IPS DF 4.7 (cell line): ENCODE measurements around the gene ADAMTS16.

ENCODE experiments used
- DNase-seq: peaks from one replicate; pipeline ENCODE4 v3.0.0-alpha.2; 2013; ENCODE audit warnings: low spot score; ENCODE audit errors: extremely low read depth

ADAMTS16 gene

DNA sequence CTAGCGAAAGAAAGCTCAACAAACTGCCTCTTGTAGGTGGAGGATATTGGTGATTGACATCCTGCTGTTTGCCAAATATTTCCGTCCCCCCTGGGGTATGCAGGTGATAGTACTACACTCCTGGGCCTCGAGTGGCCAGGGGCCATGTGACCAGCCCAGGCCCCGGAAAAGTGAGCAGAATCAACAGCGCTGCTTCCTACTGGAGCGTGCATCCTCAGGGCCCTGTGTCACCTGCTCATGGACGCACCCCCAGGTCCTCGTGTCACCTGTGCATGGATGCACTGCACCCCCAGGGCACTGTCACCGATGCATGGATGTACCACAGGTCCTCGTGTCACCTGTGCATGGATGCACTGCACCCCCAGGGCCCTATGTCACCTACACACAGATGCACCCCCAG is 43.8 kb downstream of the ADAMTS16 start:
- DNase-seq = no peak

DNA sequence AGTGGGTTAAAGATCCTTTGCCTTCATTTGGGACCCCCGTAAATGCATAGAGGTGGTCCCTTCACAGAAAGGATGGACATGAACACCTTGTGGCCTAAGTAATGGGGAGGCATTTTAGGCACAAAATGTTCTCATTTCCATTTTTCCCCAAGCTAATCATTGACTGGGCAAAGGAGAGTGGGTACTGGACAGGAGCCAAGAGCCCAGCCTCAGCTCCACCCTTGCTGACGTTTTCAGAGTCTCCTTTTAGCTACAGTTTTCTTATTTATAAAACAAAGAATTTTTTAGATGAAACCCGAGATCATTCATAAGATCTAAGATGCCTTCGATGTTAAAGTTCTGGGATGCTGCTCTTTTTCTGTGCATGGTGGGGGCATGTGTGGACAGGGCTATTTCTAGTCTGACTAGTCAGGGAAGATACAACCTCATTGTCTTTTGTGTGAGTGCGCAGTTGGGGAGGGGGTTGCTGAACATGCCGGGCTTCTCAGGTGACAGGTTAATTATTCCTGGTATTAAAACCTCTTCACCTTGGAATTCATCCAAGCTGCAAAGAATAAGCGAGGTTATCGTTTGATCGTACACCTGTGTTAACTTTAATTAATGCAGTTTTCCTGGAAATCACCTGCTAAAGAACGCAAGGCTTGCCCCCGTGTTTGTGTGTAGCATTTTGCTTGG is 48.4 kb downstream of the ADAMTS16 start:
- no peak for DNase-seq

DNA sequence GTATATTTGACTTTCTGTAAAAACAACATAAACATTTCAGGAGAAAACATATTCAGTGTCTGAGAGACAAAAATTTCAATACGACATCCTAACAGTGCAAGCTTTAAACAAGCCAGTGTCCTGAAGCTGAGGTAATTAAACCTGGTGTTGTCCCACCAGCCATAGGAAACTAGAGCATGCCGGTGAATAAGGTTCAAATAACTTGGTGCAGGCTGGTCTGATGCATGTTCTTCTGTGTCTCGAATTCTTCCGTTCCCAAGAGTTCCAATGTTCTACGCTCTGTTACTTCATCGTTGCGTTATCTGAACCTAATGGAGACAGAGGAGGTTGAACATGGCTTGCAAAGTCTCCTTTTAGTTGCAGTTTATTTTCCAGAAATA is 48.9 kb downstream of the ADAMTS16 start:
- DNase-seq = no peak

DNA sequence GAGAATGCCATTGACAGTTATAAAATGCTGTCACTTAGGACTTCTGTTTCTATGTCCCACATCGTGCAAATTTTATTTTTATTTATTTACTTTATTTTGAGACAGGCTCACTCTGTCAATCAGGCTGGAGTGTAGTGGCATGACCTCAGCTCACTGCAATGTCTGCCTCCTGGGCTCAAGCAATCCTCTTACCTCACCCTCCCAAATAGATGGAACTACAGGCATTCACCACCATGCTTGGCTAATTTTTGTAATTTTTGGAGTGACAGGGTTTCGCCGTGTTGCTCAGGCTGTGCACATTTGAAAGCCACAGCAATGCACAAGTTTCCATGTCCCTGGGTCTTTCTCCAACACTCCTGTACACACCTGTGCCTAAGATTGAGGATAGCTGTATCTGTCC is 51.8 kb downstream of the ADAMTS16 start:
- DNase-seq = no peak

DNA sequence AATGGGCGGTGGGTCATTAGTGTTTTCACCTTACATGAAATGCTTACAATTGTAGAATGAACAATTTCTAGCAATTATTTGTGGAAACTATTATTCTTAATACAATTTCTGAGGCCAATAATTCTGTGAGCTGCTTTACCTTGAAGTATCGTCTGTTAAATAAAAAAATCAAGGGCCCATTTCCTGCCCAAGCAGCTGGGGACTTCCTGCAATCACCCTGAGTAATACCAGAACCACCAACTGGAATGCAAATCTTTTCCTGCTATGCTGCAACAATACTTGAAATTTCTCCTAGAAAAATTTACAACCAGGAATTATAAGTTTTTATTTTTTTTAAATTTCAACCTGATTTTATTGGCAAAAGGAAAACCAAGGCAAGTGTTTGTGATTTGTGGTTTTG is 52.6 kb downstream of the ADAMTS16 start:
- no peak for DNase-seq

DNA sequence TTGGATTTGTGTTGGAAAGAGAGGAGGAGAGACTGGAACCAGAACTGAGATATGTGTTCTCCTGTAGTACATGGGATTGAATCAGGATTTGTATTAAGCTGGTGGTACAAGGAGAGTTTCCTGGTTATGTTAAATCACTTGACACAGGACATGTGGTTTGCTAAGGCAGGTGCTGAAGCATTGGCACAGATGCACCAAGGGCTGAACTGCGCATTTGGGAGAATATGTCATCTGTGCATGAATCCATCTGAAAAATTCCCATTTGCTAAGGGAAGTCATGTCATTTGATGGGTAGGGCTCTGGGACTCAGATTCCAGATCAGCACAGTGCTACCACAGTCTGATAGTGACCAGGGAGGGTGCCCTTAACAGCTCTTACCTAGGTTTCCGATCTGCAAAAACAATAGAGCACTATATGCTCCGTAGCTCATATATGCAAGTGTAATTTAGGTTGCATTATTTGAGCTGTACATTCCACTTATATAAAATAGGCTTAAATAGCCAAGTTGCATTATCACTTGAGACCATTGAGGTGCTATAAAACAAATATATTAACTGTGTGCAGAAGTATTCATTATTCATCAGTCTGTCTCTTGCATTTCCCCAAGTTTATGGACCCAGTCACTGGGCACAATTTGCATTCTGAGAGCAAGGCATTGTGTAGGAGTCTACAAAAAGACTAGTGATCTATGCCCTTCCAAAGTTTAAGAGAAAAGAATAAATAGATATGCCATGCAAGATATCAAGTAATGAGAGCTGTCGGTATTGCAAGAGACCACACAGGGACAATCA is 55.2 kb downstream of the ADAMTS16 start:
- no peak for DNase-seq

DNA sequence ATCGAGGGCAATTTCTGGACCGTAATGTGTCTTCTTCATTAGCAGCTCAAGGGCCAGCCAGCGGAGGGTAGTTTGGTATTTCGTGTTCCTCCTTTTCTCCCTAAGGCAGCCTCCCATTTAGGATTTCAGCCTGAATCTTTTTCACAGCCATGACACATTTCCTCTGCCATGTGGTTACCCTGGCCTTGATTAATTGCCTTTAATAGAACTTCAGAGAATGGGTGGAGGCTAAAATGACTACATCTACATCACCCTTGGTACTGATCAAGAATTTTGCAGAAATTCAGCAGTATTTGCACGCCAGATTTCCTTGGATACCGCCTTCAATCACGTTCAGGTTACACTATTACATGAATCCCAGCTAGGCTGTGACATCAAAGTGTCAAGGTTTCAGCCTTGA is 58.0 kb downstream of the ADAMTS16 start:
- DNase-seq = no peak

DNA sequence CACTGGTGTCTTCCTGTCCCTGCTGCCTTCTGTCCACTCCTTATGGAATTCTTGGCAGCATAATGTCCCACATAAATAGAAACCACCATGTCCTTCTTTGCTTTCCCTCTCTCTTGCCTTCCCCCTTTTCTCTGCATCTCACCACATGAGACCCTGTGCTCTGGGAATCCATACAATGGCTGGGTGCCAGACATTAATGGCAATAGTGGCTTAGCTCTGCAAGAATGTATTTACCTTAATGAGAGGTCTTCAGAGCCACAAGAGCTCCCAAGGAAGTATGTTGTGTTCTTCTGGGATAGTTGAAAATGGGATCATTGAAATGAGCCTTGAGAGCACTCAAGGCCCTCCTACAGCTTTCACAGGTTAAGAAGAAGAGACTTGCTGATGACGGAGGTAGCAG is 58.7 kb downstream of the ADAMTS16 start:
- no peak for DNase-seq

DNA sequence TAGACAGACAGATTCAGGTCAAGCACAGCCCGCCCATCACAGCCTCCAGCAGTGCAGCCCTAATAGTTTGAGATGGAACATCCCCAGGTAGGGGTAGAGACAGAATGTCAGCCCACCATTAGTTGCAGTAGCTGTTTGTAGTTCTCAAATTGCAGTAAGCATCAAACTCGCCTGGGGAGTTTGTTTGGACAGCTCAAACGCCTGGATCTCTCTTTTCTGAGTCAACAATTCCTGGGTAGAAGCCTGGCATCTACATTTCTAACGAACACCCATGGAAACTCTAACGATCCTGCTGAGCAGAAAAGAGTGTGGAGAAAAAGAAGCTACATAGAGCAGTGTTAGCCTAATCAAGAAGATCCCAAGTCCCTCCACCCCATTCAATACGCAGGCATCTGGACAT is 59.4 kb downstream of the ADAMTS16 start:
- no peak for DNase-seq

DNA sequence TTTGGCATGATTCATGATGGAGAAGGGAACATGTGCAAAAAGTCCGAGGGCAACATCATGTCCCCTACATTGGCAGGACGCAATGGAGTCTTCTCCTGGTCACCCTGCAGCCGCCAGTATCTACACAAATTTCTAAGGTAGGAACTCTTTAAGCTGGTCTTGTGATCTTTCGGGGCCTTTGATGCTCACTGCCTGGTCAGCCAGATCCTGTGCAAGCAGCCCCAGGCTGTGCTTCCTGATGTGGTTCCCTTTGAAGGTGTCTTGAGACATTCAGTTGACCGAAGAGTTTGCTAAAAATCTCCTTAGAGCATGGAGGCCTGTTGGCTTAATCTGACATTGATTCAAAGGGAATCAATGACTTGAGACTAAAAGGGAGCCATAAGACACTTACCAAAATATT is 60.0 kb downstream of the ADAMTS16 start:
- no peak for DNase-seq

DNA sequence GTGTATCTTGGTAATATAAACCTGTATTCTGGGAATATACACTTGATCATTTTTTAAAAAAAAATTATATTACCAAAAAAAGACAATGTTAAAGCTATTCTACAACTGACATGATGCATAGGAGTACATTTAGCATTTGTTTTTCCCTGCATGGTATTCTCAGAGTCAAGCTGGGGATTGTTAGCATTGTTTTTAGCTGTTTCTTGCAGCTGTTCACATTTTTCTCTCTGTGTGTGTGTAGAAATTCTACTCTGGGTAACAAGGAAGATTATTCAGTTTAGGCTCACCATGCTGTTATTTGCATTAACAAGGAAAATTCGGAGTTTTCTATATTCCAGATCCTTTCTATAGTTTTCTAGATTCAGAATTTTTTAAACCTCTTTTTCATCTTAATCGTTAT is 62.2 kb downstream of the ADAMTS16 start:
- DNase-seq = no peak

DNA sequence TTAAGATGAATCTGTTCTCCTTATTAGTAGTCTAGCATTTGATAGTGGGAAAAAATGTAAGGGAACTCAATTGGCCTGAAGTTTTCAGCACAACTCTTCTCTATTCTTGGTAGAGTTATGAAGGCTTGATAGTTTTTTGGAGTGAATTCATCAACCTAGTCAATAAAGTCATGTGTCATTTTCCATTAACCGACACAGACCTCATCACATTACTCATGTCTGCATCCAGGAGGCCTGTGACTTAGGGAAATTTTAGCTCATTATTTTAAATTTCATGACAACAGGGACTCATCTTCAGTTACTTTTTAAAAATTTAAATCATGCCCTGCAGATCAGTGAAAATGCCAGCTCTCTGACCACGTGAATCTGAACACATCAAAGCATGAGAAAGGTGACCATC is 63.3 kb downstream of the ADAMTS16 start:
- DNase-seq = no peak

DNA sequence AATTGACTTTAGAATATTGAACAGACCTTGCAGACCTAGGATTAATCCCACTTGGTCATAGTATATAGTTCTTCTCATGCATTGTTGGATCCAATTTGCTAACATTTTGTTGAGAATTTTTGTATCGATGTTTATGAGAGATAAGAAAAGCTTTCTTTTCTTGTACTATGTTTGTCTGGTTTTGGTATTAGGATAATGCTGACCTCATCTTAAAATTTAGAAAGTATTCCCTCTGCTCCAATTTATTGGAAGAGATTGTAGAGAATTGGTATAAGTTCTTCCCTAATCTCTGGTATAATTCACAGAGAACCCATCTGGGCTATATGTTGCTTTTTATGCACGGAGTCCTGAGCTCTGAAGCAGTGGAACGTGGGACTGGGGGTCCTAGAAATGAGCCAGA is 67.7 kb downstream of the ADAMTS16 start:
- DNase-seq = no peak

DNA sequence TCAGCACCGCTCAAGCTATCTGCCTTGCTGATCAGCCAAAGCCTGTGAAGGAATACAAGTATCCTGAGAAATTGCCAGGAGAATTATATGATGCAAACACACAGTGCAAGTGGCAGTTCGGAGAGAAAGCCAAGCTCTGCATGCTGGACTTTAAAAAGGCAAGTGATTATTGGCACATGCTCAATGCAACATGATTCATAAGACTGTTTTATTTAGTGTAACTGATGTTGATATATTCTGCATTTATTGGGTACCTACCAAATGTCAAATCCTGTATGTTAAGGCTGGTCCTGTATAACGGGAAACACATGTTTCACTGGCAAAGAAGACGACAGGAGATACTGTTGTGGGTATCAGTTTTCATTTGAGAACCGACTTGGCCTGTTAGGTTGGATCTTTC is 69.0 kb downstream of the ADAMTS16 start:
- DNase-seq = no peak

DNA sequence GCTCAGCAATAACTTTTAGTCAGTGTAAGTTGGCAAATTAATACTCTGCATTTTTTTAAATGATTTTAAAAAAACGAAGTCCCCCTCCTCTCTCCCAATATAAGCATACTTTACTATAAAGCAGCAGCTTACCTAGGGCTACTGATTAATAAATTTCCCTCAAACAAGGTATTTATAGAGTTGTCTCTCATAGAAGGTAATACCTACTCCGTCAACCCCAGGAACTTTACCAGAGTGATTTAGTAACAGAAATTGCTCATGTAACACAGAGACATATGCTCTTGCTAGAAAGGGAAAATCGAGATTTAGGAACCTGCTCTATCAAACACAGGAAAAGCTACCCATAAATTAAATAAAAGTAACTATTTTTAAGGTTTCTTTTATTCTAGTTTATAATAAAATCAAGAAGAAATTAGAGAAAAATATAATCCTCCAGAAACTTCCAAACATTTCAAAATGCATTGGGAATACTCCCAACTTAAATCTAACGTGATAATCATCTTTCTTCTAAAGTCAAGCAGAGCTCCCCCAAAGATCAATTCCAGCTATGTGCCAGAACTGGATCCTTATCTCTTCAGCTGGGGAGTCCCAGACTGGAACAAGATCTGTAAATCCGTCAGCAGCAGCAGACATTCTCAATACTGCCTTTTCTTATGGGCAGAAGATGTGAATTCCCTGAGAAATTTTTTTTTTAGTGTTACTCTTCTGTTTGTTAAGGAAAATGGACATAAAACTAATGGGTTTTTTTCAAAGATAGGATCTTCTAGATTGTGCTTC is 69.6 kb downstream of the ADAMTS16 start:
- DNase-seq = no peak

DNA sequence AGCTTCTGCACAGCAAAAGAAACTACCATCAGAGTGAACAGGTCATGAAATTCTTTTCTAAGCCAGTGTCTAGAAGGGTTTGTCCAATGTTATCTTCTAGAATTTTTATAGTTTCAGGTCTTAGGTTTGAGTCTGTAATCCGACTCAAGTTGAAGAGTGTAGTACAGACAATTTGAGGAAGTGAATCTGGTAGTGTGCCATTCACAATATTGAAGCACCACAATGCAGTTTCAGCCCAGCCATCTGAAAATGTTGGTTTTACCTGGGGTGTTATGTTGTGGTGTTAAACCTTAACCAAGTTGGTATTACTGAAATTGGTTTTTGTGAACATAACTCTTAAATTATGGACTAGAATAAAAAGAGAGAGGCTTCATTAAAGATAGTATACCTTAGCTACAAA is 77.2 kb downstream of the ADAMTS16 start:
- DNase-seq = no peak

DNA sequence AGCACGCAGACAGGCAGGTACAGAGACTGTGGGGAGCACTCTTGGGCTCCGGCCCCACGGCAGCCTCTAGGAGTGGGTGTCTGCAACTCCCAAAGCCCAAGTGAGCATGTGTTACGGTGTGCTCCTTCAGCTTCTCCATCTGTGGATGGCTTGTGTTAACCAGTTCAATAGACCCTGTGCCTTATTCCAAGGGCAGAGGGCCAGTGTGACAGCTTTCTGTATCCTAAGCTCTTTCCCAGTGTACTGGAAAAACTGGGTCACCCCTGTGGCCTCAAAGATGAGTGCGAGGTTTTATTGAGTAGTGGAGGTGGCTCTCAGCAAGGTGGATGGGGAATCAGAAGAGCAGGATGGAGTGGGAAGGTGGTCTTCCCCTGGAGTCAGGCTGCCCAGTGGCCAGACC is 78.3 kb downstream of the ADAMTS16 start:
- no peak for DNase-seq

DNA sequence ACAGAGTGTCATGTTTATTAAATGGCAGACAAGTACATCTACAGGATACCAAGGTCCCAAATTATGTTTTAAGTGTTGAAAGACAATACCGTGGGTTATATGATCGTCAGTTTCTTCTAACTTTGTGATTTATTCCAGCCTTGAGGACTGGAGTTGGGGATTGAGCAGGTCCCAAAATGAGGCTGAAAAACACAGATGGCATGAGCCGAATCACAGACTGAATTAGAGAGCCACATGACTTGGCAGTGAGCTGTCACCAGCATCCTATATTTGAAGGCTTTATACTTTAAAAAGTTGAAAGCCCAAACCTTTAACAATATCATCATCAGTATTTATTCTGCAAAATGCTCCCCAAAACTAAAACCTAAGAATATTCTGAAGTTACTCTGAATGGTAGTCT is 79.4 kb downstream of the ADAMTS16 start:
- no peak for DNase-seq

DNA sequence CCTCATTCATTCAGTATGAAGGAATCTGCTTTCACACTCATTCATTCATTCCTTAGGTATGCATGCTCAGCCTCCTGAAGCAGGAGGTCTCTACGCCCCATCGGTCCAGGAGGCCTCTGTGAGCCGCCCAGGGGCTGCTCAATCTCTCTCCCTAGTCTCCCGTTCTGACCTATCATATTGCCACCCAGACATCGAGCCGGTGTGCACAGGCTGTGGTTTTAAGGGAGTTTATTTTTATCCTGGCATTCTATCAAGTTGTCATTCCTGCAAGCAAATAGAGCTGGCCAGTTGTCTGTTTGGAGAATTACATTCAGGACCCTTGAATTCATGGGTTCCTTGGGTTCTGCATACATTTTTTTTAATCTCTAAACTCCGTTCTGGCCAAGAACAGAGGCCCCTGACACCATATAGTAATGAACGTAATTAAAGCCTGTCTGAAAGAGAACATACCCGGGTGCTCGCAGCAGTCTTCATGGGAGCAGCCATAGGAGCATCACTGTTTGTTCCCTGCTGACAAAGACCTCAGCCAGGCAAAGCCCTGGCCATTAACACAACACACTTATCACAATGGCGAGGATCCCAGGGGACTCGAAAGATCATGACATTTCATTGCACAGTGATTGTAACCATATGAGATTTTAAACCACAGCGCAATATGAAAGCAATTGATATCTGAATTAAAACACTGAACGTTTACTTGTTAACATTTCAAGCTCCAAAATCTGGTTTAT is 80.9 kb downstream of the ADAMTS16 start:
- no peak for DNase-seq

DNA sequence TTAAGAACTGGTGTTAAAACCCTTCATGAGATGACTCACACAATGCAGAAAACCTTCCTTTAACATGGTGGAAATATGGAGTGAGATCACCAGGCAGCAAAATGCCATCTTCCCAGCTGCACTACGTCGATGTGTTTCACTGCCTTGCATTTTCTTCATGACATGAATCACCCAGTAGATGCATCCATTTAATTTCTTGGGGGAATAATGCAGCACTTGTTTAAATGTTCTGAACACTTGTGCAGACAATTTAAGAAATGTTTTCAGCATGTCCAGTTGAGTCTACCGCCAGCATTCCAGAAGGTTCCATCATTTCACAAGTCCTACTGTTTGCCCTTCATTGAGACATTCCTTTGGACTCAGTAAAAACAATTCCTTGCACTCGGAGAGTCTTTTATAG is 81.6 kb downstream of the ADAMTS16 start:
- DNase-seq = no peak

DNA sequence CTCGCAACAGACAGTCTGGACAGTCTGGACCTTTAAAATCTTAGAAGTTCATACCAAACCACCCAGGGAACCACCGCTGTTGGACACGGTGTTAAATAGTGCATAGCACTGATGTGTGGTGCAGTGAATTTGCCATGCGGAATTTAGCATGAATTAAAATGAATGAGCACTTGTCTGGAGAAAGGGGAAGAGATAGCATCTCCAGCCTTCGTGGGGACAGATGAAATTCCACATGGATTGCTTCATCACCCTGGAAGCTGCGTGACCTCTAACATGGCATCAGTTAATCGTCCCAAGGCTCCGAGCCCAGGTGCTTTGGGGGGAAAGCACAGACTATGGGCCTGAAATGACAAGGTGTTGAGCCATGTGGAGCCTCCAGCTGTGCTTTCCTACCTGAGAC is 91.4 kb downstream of the ADAMTS16 start:
- no peak for DNase-seq

DNA sequence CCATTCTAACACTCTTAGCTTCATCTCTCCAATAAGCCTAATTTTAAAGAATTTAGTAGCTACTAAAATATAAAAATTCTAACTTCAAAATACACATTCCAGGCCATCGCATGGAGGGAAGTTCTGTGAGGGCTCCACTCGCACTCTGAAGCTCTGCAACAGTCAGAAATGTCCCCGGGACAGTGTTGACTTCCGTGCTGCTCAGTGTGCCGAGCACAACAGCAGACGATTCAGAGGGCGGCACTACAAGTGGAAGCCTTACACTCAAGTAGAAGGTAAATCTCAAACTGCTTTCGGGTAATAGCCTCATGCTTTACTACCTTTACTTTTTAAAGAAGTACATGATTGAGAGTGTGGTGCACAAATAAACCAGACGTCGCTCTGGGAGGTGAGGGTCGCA is 94.8 kb downstream of the ADAMTS16 start:
- no peak for DNase-seq
